Purkinje cell (primary cell): ENCODE data around the gene DNAH6. TPM values are rescaled to one million over a fixed set of nuclear protein-coding genes. Genes with fewer than 3 reads are reported as not detected.

ENCODE experiments used
- polyA plus RNA-seq: library from polyadenylated mRNA; unstranded; fragments of >200 nt; fragmentation: Nextera tagmentation; gene quantifications from 2 replicates; pipeline ENCODE4 v1.2.1, GENCODE V29; 2014

DNAH6 gene
- 1.4 TPM in 1 of 2 replicates, not detected in the other for polyA plus RNA-seq

GRCh38 chr2:84516234-84516986, at the start of gene DNAH6:
Gene DNAH6, plus strand, starts transcription at chr2:84516498. Its CDS starts 1,329 bp downstream, at chr2:84517827.

Other genes starting within 250 kb of the DNAH6 start
- gene SUCLG1, start 57.2 kb upstream of the DNAH6 start, polyA plus RNA-seq: 134 and 203 TPM in 2 replicates